Esophagus muscularis mucosa (tissue), 3 donors: ENCODE results near the gene NIN.

Experiments
- CTCF ChIP-seq, 3 experiments: fragments of 200-600 bp in 2 of 3; fragments of 450-650 bp in 1 of 3; sonication (generic) in 2 of 3; IDR thresholded peaks; one replicate each; pipeline ENCODE4 v1.5.1; 2017 to 2019; ENCODE audit warnings: antibody characterized with exemption in 3 of 3, mild to moderate bottlenecking in 2 of 3, moderate library complexity in 1 of 3
- POLR2A ChIP-seq: fragments of 450-650 bp; IDR thresholded peaks from one replicate; pipeline ENCODE4 v1.6.1; 2017; ENCODE audit warnings: antibody characterized with exemption, moderate library complexity, mild to moderate bottlenecking, low read depth
- POLR2AphosphoS5 ChIP-seq, 2 donors: sonication (generic); formaldehyde crosslinking; IDR thresholded peaks; one replicate each; pipeline ENCODE4 v1.6.1; 2017; ENCODE audit warnings: antibody characterized with exemption in 2 of 2

GRCh38 chr14:50813544-50813863 is 17.5 kb downstream of the NIN start:
- no peak for TF ChIP-seq CTCF (IDR thresholded peaks at IDR 0.05)
- TF ChIP-seq POLR2A, result no peak
- no peak for TF ChIP-seq POLR2AphosphoS5 (IDR thresholded peaks at IDR 0.05)
